ENCODE data around the gene PAF1. TPM values are rescaled to one million over a fixed set of nuclear protein-coding genes. Genes with fewer than 3 reads are reported as not detected.

PAF1 gene
- total RNA-seq, 2 donors from 2014 or later, result 16.9 to 49.8 TPM

GRCh38 chr19:39434123-39435076 lies 43.5 kb upstream of the PAF1 start:
- peak overlapping the region in 2 of 4 donors; percentile 78 to 86 for H3K27ac ChIP-seq
- intact Hi-C loops (cut with DNase I), result no loop called here
- H3K27me3 ChIP-seq, result no peaks in the 10 kb centered on the region
- no peaks in the 10 kb centered on the region for H3K9me3 ChIP-seq
- DNase-seq (no peak), ATAC-seq (no peak)
- TF ChIP-seq CTCF (IDR thresholded peaks at IDR 0.05) (no peak), POLR2A (IDR thresholded peaks at IDR 0.05) (no peak)
- peaks cover 0 to 13% of the 10 kb centered on the region in 2 donors for H3K36me3 ChIP-seq (replicated peaks in 1 of 2; ENCODE audit: insufficient read depth in 1 of 2, low read depth in 2 of 2)
- WGBS, 2 donors, result 28 to 43% methylated on average over 10 of the region's 10 CpGs
- peak overlapping the region; percentile 41 to 98 for H3K4me3 ChIP-seq
- H3K4me1 ChIP-seq, result peaks cover 28% of the 10 kb centered on the region

DNA sequence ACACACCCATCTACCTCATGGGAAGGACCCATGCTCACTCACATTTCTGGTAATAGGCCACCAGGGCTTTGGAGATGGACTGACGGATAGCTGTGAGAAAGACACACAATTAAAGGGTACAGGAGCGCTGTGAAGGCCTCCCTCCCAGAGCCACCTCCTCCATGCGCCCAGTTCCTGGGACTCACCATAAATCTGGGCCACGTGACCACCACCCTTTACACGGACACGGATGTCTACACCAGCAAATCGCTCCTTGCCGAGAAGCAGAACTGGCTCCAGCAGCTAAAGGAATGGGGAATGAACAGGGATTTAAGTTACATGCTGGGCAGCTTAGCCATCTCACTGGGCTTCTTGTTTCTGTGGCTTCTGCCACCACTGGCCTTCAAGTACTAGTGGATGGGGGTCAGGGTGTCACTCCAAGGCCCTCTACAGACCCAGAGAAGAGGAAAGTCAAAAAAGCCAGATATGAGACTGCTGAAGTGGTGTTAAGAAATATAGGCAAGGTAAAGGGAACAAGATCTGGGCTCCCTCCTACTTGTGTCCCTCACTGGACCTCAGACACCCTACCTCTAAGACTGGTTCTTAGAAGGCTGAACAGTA lies 42.7 kb upstream of the PAF1 start:
- intact Hi-C loops (cut with DNase I), result no loop called here
- Histone ChIP-seq H3K27ac (no peak overlapping the region), H3K4me1 (peaks cover 34% of the 10 kb centered on the region), H3K4me3 (no peak overlapping the region), H3K27me3 (no peaks in the 10 kb centered on the region), H3K9me3 (no peaks in the 10 kb centered on the region), H3K36me3 (replicated peaks in 1 of 2; ENCODE audit: insufficient read depth in 1 of 2, low read depth in 2 of 2) (peaks cover 0 to 13% of the 10 kb centered on the region in 2 donors)
- TF ChIP-seq POLR2A (IDR thresholded peaks at IDR 0.05) (no peak), CTCF (IDR thresholded peaks at IDR 0.05) (no peak)
- ATAC-seq, result no peak
- DNase-seq, result no peak
- 97 to 98% methylated on average over 7 to 8 of the region's 8 CpGs for WGBS, 2 donors

DNA sequence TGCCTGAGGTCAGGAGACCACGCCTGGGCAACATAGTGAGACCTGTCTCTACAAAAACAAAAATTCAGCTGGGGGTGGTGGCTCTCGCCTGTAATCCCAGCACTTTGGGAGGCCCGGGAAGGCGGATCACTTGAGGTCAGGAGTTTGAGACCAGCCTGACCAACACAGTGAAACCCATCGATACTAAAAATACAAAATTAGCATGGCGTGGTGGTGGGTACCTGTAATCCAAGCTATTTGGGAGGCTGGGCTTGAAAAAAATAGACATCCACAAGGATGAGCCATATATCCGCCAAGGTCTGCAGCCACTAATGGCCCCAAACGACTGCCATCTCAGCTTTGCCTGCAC lies 41.7 kb upstream of the PAF1 start:
- Histone ChIP-seq H3K4me1 (peaks cover 40% of the 10 kb centered on the region), H3K4me3 (no peak overlapping the region), H3K27ac (no peak overlapping the region), H3K36me3 (replicated peaks in 1 of 2; ENCODE audit: insufficient read depth in 1 of 2, low read depth in 2 of 2) (peaks cover 0 to 13% of the 10 kb centered on the region in 2 donors), H3K9me3 (no peaks in the 10 kb centered on the region), H3K27me3 (no peaks in the 10 kb centered on the region)
- intact Hi-C loops (cut with DNase I), result no loop called here
- ATAC-seq (no peak), DNase-seq (no peak)
- WGBS, 2 donors, result 94 to 95% methylated on average over 8 of the region's 8 CpGs
- TF ChIP-seq POLR2A (IDR thresholded peaks at IDR 0.05) (no peak), CTCF (IDR thresholded peaks at IDR 0.05) (no peak)

DNA sequence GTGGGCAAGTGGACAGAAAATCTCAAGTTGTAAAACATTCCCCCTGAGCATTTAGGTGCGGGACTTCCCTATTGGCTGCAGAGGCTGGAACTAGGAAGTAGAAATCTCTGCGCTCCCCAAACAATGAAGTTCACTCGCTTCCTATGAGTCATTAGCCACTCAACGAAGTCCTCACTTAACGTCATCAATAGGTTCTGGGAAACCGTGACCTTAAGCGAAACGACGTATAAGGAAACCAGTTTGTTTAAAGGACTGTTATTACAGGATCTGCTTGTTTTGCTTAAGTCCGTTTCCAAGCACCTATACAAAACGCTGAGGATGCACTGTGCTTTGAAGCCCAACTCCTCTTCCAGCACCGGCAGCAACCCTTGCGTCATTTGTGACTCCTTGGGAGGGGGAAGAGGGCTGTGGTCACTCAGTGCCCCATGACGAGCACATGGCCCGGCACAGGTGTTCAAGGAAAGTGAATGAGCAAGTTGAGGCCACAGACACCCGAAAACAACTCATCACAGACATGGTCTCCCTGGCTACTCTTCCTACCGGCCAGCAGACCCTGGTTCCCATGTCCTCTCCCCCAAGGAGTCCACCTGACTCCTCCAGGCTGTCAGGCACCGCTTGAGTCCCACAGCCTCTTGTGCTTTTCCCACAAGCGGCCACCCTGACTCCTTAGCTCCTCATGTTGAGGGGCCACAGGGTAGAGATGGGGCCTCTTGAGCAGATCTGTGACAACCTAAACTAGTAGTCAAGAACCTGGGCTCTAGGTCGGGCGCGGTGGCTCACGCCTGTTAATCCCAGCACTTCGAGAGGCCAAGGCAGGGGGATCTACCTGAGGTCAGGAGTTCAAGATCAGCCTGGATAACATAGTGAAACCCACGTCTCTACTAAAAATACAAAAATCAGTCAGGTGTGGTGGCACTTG lies 40.0 kb upstream of the PAF1 start:
- intact Hi-C loops (cut with DNase I), result no loop called here
- Histone ChIP-seq H3K36me3 (replicated peaks in 1 of 2; ENCODE audit: insufficient read depth in 1 of 2, low read depth in 2 of 2) (peaks cover 0 to 13% of the 10 kb centered on the region in 2 donors), H3K4me1 (peaks cover 31% of the 10 kb centered on the region), H3K27ac (peak overlapping the region in 3 of 4 donors; percentile 7 to 78 (median 34)), H3K27me3 (no peaks in the 10 kb centered on the region), H3K4me3 (no peak overlapping the region), H3K9me3 (no peaks in the 10 kb centered on the region)
- DNase-seq, result peak in 1 of 4 donors; percentile 55
- 60 to 76% methylated on average over 25 of the region's 25 CpGs for WGBS, 2 donors
- no peak for ATAC-seq
- TF ChIP-seq POLR2A (IDR thresholded peaks at IDR 0.05) (peak in 1 of 3 donors; percentile 22), CTCF (IDR thresholded peaks at IDR 0.05) (no peak)
